GM21529 (cell line): ENCODE data around the gene GLMN.

Experiments used
- ATAC-seq: cut with Tn5 transposase; IDR thresholded peaks from one replicate; pipeline ENCODE4 v1.9.1; 2021; ENCODE audit not compliant: unreplicated experiment

The GLMN gene

DNA sequence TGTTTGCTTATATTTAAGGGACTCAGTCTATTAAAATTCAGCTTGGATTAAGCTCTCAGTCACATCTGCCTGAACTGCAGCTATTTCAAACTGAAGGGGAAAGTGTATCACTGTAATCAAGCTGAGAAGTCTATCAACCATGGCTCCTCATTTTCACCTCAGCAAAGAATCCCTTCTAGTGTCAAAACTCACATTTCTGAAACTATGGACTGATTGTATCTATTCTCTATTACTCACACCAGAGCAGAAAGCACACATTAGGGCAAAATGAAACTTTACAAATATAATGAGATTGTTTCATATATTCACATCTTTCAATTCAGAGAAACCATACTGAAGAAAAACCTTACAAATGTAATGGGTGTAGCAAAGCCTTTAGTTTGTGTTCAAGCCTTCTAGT lies 95.7 kb downstream of the GLMN start:
- no peak for ATAC-seq

DNA sequence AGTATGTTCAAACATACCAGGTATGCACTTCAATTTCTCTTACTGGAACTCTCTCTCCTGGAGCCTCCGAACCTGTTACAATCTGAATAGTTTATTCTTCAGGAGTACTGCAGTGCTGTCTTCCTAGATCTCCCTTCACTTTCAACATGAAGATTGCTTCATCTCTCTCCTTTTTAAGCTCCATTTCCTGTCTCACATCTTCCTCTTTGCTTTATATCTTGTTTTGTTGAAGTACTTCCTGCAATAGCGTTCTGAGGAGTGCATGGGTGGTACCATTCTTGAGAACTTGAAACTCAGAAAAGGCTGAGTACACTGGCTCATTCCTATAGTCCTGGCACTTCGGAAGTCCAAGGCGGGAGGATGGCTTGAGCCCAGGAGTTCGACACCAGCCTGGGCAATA lies 96.8 kb downstream of the GLMN start:
- no peak for ATAC-seq
